Right lobe of liver (tissue), 6 donors: ENCODE results near the gene RDH5. TPM values are rescaled to one million over a fixed set of nuclear protein-coding genes. Genes with fewer than 3 reads are reported as not detected.

Experiments used
- ATAC-seq, 4 donors: fragments of 200-7000 bp; cut with Tn5 transposase; one replicate each; pipeline ENCODE4 v1.9.1; 2020; ENCODE audit warnings: mild to moderate bottlenecking in 4 of 4, moderate library complexity in 4 of 4
- DNase-seq, 3 donors: peaks; one replicate each; pipeline ENCODE4 v3.0.0-alpha.2; 2020
- H3K27ac ChIP-seq, 3 donors: fragments of 200-600 bp; one replicate each; pipeline ENCODE4 v1.8.0; 2022
- H3K27me3 ChIP-seq, 2 donors: fragments of 200-600 bp; one replicate each; pipeline ENCODE4 v1.8.0; 2022
- H3K36me3 ChIP-seq, 4 donors: fragments of 200-600 bp; sonication (generic) in 1 of 4; one replicate each; pipeline versions ENCODE4 v1.5.1 to v1.8.0; 2017 to 2022; ENCODE audit warnings: control low read depth in 1 of 4
- H3K4me1 ChIP-seq, 4 donors: fragments of 200-600 bp; sonication (generic) in 1 of 4; one replicate each; pipeline versions ENCODE4 v1.5.1 to v1.8.0; 2017 to 2022; ENCODE audit warnings: control low read depth in 1 of 4
- H3K4me3 ChIP-seq, 3 donors: fragments of 200-600 bp; one replicate each; pipeline ENCODE4 v1.8.0; 2022
- H3K9me3 ChIP-seq, 4 donors: fragments of 200-600 bp; sonication (generic) in 1 of 4; one replicate each; pipeline versions ENCODE4 v1.5.1 to v1.8.0; 2017 to 2022; ENCODE audit warnings: control low read depth in 1 of 4
- POLR2A ChIP-seq: fragments of 450-650 bp; IDR thresholded peaks from one replicate; pipeline ENCODE4 v1.6.1; 2017; ENCODE audit warnings: antibody characterized with exemption, mild to moderate bottlenecking
- WGBS: methylation state at CpG from one replicate; pipeline ENCODE4 v1.1.6; 2018; ENCODE audit warnings: low coverage, low lambda C conversion rate; ENCODE audit not compliant: insufficient coverage; ENCODE audit errors: missing lambda C conversion rate; 5-methylcytosine and 5-hydroxymethylcytosine counted together
- intact Hi-C, 2 donors: fragments of 100-400 bp; cut with DNase I; formaldehyde crosslinking; loops; one replicate each; pipeline versions ENCODE4 v1.11.2 to v1.14.1; 2022
- total RNA-seq, 6 experiments: library from RNA; depleted of rRNA in 2 of 6; stranded (reverse); fragments of >200 nt in 2 of 6; fragmentation: NEBNext Ultra II Directional in 3 of 6; extraction: Animal tissue kit (Norgen Biotek cat#: 25700) in 3 of 6; gene quantifications; one replicate each; pipeline versions ENCODE4 v1.1.0 to v1.2.4, GENCODE V29; 2016 to 2023
- TF ChIP-seq, protein P1 (sequence below), 4 donors: fragments of 200-600 bp in 3 of 4; fragments of 450-650 bp in 1 of 4; IDR thresholded peaks; one replicate each; pipeline versions ENCODE4 v1.5.1 to v1.8.0; 2016 to 2022; ENCODE audit warnings: antibody characterized with exemption in 4 of 4, mild to moderate bottlenecking in 2 of 4
- donor health status: DM: no; HTN: yes; CAD: no.
- donor health status: DM: no; HTN: no; CAD: no.
- donor health status: DM: no; HTN: no; CAD: no.
- donor health status: DM: no; HTN: yes; CAD: no.
- donor health status: DM: no; HTN: yes; CAD: no.

The RDH5 gene
- total RNA-seq, 6 experiments from 2014 or later: 26.3 to 52.5 (median 43.0) TPM

- Histone ChIP-seq H3K36me3 (no peaks in the 10 kb centered on the region), H3K4me3 (no peak overlapping the region), H3K27me3 (no peaks in the 10 kb centered on the region), H3K9me3 (no peaks in the 10 kb centered on the region), H3K4me1 (no peaks in the 10 kb centered on the region), H3K27ac (peak overlapping the region in 1 of 3 donors; percentile 7)
- no peak for TF ChIP-seq POLR2A
- TF ChIP-seq, protein P1, sequence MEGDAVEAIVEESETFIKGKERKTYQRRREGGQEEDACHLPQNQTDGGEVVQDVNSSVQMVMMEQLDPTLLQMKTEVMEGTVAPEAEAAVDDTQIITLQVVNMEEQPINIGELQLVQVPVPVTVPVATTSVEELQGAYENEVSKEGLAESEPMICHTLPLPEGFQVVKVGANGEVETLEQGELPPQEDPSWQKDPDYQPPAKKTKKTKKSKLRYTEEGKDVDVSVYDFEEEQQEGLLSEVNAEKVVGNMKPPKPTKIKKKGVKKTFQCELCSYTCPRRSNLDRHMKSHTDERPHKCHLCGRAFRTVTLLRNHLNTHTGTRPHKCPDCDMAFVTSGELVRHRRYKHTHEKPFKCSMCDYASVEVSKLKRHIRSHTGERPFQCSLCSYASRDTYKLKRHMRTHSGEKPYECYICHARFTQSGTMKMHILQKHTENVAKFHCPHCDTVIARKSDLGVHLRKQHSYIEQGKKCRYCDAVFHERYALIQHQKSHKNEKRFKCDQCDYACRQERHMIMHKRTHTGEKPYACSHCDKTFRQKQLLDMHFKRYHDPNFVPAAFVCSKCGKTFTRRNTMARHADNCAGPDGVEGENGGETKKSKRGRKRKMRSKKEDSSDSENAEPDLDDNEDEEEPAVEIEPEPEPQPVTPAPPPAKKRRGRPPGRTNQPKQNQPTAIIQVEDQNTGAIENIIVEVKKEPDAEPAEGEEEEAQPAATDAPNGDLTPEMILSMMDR (IDR thresholded peaks at IDR 0.05): no peak
- 29% methylated on average over 6 of the region's 6 CpGs for WGBS
- DNase-seq: peak in 1 of 3 donors; percentile 8
- peak in 1 of 4 donors; percentile 18 for ATAC-seq
- intact Hi-C loops: no loop called here
These were observed 43.5 kb upstream of the RDH5 start for GRCh38 chr12:55676707-55677106.

GRCh38 chr12:55679691-55680090 is 40.5 kb upstream of the RDH5 start:
- Histone ChIP-seq H3K4me1 (peaks cover 0 to 7% (median 0%) of the 10 kb centered on the region in 4 donors), H3K27ac (no peak overlapping the region), H3K36me3 (no peaks in the 10 kb centered on the region), H3K27me3 (no peaks in the 10 kb centered on the region), H3K4me3 (no peak overlapping the region), H3K9me3 (no peaks in the 10 kb centered on the region)
- no peak for ATAC-seq
- WGBS: 87% methylated on average over 3 of the region's 5 CpGs
- TF ChIP-seq, protein P1 (IDR thresholded peaks at IDR 0.05): no peak
- TF ChIP-seq POLR2A: no peak
- intact Hi-C loops: loop anchor here in 1 of 2 donors (5.0 kb wide), 1 partner anchor 43 kb away; the partner anchor contains the start of gene RDH5
- DNase-seq: peak in 1 of 3 donors; percentile 17

DNA sequence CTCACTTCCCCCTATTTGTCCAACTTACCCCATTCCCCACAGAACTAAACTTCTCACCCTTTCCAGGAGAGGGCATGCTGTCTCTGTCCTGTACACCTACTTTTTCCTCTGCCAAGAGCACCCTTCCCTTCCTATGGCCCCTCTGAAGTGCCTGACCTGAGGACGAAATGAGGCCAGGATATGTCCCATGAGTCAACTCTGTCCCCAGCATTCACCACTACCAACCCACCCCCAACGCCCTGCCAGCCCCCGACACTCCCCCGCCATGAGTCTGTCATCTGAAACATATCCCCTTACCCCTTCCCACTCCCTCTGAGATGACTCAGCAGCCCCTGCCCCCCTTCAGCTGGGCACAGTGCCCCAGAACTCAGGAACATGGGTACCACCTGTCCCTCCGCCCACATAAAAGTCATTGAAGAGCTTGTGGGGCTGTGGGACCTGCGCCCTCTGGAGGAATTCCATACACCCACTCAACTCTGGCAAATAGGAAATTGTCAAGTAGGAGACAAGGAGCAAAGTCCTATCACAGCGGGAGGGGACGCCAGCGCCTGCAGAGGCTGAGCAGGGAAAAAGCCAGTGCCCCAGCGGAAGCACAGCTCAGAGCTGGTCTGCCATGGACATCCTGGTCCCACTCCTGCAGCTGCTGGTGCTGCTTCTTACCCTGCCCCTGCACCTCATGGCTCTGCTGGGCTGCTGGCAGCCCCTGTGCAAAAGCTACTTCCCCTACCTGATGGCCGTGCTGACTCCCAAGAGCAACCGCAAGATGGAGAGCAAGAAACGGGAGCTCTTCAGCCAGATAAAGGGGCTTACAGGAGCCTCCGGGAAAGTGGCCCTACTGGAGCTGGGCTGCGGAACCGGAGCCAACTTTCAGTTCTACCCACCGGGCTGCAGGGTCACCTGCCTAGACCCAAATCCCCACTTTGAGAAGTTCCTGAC is 38.8 kb upstream of the RDH5 start:
- intact Hi-C loops: loop anchor here in 1 of 2 donors (5.0 kb wide), 1 partner anchor 41 kb away; the partner anchor contains the start of gene RDH5
- 8% methylated on average over 15 of the region's 17 CpGs for WGBS
- TF ChIP-seq, protein P1 (IDR thresholded peaks at IDR 0.05): peak; percentile 20 to 50 (median 40)
- peak; percentile 93 for TF ChIP-seq POLR2A
- ATAC-seq: peak; percentile 85 to 91 (median 89)
- Histone ChIP-seq H3K9me3 (no peaks in the 10 kb centered on the region), H3K4me3 (peak overlapping the region; percentile 71 to 78 (median 75)), H3K27ac (peak overlapping the region; percentile 20 to 76 (median 58)), H3K4me1 (peaks cover 0 to 7% (median 0%) of the 10 kb centered on the region in 4 donors), H3K27me3 (no peaks in the 10 kb centered on the region), H3K36me3 (peaks cover 0 to 8% (median 0%) of the 10 kb centered on the region in 4 donors)
- peak; percentile 87 to 92 (median 92) for DNase-seq

DNA sequence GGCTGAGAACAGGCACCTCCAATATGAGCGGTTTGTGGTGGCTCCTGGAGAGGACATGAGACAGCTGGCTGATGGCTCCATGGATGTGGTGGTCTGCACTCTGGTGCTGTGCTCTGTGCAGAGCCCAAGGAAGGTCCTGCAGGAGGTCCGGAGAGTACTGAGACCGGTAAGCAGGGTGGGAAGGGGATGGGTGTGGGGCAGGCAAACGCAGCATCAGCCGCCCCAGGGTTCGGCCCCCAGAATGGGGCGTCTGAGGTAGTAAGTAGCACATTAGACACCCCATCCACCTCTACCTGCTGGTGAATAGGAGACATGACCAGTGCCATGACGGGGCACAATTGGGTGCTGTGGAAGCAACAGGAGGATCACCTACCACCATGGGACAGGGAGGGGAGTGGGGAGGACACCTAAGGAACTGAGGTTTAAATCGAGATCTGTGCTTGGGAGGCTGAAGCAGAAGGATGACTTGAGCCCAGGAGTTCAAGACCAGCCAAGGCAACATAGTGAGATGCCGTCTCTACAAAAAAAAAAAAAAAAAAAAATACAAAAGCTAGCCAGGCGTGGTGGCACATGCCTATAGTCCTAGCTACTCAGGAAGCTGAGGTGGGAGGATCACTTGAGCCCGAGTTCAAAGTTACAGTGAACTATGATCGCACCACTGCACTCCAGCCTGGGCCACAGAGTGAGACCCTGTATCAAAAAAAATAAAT is 38.0 kb upstream of the RDH5 start:
- H3K4me3 ChIP-seq: peak overlapping the region; percentile 71 to 78 (median 75)
- peaks cover 0 to 8% (median 0%) of the 10 kb centered on the region in 4 donors for H3K36me3 ChIP-seq
- H3K9me3 ChIP-seq: no peaks in the 10 kb centered on the region
- ATAC-seq: peak in 3 of 4 donors; percentile 12 to 27 (median 14)
- peaks cover 0 to 7% (median 0%) of the 10 kb centered on the region in 4 donors for H3K4me1 ChIP-seq
- peak overlapping the region; percentile 13 to 76 (median 20) for H3K27ac ChIP-seq
- WGBS: 25% methylated on average over 12 of the region's 13 CpGs
- DNase-seq: peak in 1 of 3 donors; percentile 54
- no peak for TF ChIP-seq POLR2A
- TF ChIP-seq, protein P1 (IDR thresholded peaks at IDR 0.05): no peak
- intact Hi-C loops: loop anchor here in 1 of 2 donors (5.0 kb wide), 1 partner anchor 40 kb away; the partner anchor contains the start of gene RDH5
- H3K27me3 ChIP-seq: no peaks in the 10 kb centered on the region
